GM18858 (cell line): ENCODE results near the gene ITGAL.

Experiments used
- ATAC-seq: cut with Tn5 transposase; IDR thresholded peaks from one replicate; pipeline ENCODE4 v1.9.1; 2021; ENCODE audit not compliant: unreplicated experiment

ITGAL gene

DNA sequence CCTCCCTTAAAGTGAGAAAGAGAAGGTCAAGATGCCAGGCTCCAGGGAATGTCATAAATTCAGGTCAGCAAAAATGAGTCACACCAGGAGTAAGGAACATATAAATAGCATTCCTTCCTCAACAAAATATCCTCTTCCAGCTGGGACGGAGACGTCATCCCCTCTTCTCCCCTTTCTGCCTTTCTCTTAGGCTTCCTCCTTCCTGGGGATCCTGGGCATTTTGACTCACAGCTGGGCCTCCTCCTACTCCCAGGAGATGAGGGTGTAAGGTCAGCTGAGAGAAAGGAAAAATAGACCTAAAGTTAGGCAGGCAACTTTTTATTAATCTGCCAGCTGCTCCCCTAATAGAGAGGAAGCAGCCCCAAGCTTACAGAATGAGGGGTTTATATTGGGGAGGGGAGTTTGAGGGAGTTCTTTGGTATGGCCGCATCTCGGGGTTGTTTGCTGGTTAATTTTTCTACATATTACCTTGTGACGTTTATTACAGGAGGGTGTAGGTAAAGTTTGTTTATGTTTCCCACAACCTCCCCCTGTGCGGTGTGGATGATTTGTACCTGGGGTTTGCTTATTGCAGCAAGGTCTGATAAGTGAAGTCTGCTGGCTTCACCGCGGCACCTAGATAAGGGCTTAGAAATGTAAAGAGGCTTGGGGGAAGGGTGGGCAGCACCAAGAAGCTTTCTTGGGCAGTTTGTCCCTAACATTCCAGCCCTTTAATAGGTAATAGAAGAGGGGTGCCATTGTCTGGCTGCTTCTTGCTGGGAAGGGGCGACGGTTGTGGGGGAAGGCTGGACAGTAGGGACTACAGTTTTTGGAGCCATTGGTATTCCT is 69.2 kb downstream of the ITGAL start:
- no peak for ATAC-seq

DNA sequence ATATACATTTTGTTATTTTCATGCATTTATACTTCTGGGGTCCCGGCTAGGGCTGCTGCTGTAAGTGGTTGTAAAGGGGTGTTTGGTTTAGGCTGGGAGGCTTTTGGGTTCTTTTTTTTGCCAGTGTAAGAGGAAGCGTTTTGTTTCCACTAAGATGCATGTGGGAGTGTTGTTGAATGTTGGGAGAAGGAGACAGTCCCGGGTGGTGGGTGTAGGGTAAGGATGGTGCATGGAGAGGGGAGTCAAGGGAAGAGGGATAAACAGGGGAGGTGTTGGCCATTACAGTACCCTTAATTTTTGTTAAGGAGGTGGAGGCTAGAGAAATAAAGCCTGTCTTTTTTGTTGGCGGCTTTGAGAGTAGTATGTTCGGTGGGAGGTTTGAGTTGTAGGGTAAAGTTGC is 70.5 kb downstream of the ITGAL start:
- no peak for ATAC-seq

DNA sequence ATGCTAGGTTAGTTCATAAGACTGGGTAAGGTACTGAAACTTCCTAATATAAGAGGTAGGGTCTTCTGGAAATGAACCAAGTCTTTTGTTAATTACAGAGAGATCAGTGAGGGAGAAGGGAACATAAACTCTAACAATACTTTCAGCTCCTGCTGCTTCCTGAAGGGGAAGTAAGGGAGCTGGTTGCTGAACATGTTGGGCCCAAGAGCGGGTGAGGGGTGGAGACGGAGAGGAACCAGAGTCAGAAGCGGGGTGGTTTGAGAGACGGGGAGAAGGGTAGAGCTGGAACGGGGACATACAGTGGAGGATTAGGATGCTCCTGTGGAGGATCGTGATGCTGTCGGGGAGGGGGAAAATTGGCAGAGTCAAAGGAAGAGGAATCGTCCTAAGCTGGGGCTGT is 73.6 kb downstream of the ITGAL start:
- ATAC-seq, result no peak

DNA sequence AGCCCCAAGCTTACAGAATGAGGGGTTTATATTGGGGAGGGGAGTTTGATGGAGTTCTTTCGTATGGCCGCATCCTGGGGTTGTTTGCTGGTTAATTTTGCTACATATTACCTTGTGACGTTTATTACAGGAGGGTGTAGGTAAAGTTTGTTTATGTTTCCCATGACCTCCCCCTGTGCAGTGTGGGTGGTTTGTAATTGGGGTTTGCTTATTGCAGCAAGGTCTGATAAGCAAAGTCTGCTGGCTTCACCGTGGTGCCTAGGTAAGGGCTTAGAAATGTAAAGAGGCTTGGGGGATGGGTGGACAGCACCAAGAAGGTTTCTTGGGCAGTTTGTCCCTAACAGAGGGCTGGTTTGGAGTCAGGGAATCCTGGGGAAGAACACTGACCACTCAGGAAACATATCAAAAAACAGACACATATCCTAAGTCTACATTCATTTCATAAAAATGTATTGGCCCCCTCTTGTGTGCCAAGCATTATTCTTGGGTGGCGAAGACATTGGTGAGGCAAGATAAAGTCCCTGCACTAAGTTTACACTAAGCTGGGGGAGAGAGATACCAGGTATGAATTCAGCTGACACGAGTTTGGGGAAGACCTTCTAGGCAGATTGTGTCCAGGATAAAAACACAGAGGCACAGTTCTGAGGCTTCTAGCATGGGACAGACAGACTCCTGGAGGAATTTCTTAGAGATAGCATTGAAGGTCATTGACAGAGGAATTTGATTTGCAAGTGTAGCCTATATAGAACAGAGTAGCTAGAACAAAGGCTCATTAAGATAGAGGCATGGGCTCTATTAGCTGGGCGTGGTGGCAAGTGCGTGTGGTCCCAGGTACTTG is 76.1 kb downstream of the ITGAL start:
- no peak for ATAC-seq

DNA sequence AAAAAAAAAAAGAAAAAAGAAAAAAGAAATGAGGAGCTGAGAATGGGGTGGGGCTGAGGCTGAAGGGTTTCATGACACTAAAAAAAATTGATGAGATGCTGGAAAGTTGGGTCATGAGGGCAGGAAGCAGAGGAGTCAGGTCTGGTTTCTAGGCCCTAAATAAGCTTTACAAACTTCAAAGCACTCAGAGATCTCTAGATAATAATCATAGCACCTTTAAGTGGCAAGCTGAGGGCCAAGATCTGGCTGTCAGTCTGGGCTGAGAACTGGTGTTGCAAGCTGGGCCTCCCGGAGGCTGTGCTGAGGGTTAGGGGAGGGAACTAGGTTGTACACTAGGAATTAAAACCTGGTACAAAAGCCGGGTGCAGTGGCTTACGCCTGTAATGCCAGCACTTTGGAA is 79.2 kb downstream of the ITGAL start:
- no peak for ATAC-seq

DNA sequence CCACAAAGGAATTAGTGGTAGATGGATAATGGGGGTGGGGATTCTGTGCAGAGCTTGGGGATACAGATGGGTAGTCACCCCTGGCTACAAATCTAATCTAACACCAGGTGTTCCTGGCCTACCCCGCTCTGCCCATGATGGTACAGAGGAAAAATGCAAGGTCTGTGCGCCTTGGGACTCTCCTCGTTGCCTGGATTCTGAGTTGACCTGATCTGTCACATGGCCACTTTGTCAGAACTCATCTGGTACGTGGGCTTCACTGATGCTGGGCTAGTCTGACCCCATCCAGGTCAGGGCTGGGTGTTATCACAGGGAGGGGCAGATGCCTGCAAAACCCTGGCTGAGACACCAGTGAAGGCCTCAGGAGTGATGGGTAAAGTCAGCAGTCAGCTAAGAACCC is 80.4 kb downstream of the ITGAL start:
- no peak for ATAC-seq

DNA sequence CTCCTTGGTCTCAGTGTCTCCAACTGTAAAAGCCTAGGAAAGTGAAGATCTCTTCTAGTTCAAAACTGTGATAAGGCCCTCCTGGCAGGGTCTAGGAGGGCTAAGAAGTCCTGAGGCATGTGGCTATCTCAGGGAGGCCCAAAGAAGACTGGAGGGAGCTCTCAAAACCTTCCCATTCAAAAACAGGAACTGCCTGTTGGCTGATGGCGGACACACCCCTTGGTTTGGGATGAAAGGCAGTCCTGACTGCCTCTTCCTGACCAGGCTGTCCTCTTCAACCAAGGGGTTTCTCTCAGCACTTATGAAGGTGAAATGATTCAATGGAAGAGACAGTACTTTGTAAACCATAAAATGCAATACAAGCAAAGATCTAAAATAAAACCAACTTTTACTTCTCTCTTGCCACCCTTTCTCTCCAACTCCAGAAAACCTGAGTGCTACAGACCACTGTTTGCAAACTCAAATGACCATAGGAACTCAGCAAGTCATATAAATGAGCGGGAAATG is 80.9 kb downstream of the ITGAL start:
- no peak for ATAC-seq

DNA sequence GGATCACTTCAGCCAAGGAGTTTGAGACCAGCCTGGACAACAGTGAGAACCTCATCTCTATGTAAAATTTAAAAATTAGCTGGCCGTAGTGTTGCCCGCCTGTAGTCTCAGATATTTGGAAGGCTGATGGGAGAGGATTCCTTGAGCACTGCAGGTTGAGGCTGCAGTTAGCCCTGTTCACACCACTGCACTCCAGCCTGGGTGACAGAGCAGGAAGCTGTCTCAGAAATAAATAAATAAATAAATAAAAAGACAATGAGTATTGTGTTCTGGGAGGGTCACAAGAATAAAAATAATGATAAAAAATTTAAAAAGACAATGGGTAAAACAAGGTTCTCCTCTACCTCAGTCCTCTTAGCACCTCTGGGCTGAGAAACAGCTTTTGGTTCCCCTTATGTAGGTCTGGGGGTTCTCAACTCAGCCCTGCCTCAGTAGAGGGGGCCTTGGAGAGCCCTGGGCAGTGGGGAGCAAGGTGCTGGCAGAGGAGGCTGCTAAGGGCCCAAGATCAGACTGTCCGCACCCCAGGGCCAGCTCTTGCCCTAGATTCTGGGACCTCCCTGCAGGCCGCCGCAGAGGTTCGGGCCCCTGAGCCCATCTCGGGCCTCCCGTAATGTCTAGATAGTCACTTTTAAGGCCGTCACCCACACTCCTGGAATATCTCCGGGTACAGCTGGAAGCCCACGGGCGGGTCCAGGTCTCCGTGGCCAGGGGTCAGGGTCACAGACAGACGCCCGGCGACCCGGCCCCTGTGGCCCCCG is 82.2 kb downstream of the ITGAL start:
- no peak for ATAC-seq

DNA sequence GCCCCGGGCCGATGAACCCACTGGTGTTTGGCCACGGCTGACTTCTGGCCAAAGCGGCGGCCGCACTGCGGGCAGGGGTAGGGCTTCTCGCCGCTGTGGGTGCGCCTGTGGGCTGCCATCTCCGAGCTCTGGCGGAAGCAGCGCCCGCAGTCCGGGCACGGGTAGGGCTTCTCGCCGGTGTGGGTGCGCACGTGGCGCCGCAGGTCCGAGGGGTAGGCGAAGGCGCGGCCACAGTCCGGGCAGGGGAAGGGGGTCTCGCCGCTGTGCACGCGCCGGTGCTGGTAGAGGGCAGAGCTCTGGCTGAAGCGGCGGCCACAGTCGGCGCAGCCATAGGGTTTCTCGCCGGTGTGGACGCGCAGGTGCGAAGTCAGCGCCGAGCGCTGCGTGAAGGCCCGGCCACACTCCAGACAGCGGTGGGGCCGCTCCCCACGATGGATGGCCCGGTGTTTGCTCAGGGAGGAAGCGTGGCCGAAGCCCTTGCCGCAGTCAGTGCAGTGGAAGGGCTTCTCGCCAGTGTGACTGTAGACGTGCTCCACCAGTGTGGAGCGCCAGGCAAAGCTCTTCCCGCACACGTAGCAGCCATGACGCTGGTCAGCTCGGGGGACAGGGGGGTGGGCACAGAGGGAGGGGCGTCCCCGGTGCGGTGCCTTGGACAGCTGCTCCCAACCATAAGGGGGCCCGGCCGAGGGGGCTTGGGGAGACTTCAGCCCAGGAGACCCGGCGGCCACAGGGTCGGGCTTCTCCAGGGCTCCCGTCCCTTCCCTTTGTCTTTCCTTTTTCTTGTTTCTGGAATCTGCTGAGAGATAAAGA is 83.0 kb downstream of the ITGAL start:
- ATAC-seq, result no peak

DNA sequence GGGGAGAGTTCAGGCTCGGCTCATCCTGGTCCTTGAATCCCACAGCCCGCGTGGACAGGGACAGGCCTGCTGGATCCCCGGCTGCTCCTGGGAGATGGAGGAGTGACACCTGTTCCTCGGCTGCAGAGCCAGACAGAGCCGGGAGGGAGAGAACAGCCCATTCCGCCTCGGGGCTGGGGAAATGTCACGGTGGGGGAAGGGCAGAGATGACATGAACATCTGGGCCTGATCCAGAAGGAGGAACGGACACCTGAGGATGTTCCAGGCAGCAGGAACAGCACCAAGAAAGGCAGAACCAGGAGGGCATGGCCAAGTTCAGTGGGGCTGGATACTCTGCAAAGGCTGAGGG is 83.6 kb downstream of the ITGAL start:
- ATAC-seq, result no peak

DNA sequence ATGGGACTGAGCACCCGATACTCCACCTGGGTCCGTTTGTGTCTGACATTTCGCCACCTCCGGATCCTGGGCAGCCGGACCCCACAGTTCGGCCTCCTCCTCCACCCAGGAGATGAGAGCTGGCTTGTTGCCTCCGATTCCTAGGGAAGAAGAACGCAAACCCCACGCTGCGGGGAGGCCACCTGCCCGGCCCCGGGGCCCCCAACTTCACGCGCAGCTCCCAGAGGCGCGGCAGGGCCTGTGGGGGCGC is 85.1 kb downstream of the ITGAL start:
- ATAC-seq, result no peak

DNA sequence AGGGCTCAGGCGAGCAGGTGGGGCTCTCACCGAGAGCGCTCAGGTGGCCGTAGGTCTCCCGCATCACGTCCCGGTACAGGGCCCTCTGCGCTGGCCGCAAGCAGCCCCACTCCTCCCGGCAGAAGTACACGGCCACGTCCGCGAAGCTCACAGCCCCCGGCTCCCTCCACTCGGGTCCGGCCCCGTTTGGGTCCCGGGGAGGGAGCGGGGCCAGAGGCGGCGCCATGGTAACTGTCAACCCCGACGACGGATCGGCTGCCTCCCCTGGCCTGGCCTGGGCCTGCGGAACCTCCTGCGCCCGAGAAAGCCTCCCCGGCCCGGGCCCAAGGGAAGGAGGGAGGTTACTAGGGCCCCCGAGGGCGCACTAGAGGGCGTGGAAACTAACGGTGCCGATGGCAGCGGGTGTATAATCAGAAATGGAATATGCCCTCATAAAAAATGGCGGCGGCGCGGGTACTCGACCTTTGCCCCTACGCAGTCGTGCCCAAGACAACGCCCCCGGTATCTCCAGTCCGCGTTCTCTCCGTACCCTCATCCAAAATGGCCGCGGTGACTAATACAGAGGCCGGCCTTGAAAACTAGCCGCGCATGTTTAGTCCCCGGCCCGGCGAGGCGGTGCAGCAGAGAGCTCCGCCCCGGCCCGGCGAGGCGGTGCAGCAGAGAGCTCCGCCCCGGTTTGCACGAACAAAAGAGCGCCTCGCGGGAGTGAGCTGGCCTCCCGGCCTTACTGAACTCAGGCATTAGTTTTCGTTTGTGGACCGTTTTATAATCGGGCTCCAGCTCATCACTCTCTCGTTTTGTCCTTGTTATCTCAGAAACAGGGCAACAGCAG is 85.6 kb downstream of the ITGAL start, which contains the start of gene ZNF764:
Gene ZNF764 (minus strand): TSS at position 418 of the 832 bp plus-strand sequence. CDS start 192 bp downstream, at position 226.
- ATAC-seq, result peak; percentile 63

DNA sequence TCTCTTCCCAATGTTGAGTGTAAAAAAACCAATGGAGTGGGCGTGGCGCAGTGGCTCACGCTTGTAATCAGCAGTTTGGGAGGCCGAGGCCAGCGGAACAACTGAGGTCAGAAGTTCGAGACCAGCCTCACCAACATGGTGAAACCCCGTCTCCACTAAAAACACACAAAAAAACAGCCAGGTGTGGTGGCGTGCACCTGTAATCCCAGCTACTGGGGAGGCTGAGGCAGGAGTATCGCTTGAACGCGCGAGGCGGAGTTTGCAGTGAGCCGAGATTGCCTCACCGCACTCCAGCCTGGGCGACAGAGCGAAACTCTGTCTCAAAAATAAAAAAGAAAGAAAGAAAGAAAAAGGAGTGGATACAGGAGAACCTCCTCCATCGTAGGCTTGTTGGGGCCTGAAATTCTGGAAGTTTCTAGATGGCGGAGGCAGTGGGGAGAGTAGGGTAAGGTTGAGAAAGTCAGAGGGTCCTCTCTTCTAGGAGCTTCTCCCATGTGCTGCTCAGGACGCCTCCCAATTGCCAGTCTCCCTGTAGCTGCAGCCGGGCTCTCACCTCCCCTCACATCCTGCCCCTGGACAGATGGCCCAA is 86.3 kb downstream of the ITGAL start:
- no peak for ATAC-seq

DNA sequence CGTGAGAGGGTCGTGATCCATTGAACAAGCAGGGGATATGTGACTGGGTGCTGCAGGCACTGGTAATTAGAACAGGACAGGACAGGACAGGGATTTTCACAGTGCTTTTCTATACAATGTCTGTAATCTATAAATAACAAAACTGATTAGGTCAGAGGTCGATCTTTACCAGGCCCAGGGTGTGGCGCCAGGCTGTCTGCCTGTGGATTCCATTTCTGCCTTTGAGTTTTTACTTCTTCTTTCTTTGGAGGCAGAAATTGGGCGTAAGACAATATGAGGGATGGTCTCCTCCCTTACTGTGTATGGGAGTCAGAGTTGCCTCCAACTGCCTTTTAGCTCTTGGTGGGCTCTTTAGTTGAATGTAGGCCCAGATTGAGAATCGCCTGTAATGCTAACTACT is 87.1 kb downstream of the ITGAL start:
- no peak for ATAC-seq

DNA sequence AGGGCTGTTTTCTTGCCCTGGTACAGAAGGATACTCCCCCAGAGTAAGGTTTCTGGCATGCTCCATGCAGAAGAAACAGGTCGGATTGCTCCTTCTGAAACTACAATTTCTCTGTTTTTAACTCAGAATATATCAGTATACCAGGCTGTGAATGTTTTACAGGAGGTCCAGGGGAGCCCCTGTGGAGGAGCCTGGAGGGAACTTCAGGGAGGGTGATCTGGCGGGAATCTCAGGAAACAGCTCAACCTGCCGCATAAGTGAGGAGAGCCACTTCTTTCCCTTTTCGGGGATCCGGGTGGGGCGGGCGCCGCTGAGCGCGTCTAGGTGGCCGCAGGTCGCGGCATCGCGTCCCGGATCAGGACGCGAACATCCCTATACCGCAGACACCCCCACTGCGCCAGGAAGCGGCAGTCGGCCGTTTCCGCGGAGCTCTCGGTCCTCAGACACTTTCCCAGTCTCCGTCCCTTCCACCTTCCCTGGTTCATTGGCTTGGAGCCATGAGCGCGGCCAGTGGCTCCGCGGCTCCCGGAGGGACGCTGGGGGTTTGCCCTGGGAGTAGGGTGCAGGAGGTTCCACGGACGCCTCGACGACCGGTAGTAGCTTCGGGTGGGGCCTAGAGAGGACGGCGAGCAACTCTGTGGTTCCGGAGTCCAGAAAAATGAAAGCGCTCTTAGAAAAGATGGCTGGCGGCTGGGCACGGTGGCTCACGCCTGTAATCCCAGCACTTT is 88.7 kb downstream of the ITGAL start:
- no peak for ATAC-seq

DNA sequence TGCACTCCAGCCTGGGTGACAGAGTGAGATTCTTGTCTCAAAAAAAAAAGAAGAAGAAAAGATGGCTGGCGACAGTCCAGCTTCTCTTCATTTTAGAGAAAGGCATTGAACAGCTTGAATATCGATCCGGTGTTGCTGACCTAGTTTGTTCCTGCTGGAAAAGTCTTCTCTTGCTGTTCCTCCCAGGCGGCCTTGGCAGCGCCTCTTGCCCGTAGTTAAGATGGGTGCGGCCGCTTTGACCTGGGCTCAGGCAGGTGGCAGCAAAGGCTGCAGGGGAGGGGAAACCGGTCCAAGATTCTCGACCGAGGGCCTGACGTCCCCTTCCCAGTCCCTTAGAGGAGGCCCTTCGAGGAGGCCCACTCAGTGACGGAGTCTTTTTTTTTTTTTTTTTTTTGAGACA is 89.5 kb downstream of the ITGAL start:
- no peak for ATAC-seq

DNA sequence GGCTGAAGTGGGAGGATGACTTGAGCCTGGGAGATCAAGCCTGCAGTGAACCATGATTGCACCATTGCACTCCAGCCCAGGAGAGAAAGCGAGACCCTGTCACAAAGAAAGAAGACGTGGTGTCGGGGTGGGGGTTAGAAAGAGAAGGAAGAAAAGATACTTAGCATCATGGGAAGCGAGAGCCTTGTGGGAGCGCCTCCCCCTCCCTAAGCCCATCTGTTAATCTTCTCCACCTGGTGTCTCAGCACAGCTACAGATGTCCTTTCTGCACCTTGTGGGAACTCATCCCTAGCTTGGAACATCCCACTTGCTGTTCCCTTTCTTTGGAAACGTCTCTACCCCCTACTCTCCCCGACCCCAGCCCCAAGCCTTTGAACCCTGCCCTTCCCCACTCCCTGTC is 93.0 kb downstream of the ITGAL start:
- no peak for ATAC-seq

DNA sequence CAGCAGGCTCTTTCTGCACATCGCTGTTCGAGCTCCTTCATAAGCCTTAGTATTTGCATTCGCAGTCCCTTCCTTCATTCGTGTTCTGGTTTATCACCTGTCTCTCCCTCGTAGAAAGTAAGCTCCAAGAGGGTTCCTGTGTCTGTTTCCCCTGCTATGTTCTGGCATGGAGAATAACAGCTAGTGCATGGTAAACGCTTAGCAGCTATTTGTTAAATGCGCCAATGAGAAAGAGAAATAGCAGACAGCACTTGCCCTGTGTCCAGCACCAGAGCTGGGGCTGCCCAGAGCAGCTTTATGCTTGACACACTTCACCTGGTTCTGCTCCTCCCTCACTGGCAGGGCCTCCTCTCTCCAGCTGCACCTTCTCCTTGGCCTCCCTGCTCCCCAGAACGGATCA is 93.4 kb downstream of the ITGAL start:
- no peak for ATAC-seq

DNA sequence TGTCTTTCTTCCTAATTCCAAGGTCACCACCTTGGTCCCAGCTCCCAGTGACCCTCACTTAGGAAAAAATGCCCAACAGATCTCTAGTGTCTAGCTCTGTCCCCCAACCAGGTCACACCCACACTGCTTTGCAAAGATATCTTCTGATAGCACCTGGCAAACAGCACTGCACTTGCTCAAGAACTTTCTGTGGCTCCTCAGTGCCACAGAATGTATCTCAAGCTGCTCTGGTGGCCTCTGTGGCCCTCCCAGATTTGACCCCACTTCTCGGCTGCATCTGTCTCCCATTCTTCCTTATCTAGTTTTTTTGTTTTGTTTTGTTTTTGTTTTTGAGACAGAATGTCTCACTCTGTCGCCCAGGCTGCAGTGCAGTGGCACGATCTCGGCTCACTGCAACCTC is 94.0 kb downstream of the ITGAL start:
- no peak for ATAC-seq
